Nephron (organoid): ENCODE measurements around the gene CHCHD6.

ENCODE experiments used
- H3K27ac Mint-ChIP-seq, 3 experiments: 2 replicates each; pipeline ENCODE4 v1.8.0; 2020; ENCODE audit warnings: mixed read lengths in 3 of 3, mild to moderate bottlenecking in 2 of 3, moderate library complexity in 1 of 3
- H3K27me3 Mint-ChIP-seq: 2 replicates; pipeline ENCODE4 v1.8.0; 2021; ENCODE audit warnings: low read depth, mild to moderate bottlenecking, moderate library complexity, mixed read lengths
- H3K36me3 Mint-ChIP-seq: 2 replicates; pipeline ENCODE4 v1.8.0; 2020; ENCODE audit warnings: low read depth, mixed read lengths
- H3K4me1 Mint-ChIP-seq: 2 replicates; pipeline ENCODE4 v1.8.0; 2020; ENCODE audit warnings: mixed read lengths
- H3K4me3 Mint-ChIP-seq, 3 experiments: 2 replicates each; pipeline ENCODE4 v1.8.0; 2020; ENCODE audit warnings: mild to moderate bottlenecking in 3 of 3, mixed read lengths in 3 of 3, moderate library complexity in 2 of 3
- H3K9me3 Mint-ChIP-seq: 2 replicates; pipeline ENCODE4 v1.8.0; 2020; ENCODE audit warnings: mixed read lengths
- TF ChIP-seq, protein P1 (sequence below), 3 experiments: fragments of 200-600 bp; sonication (generic); IDR thresholded peaks; one replicate each; pipeline ENCODE4 v1.5.0; 2021; ENCODE audit warnings: antibody characterized with exemption in 3 of 3; ENCODE audit not compliant: unreplicated experiment in 3 of 3

CHCHD6 gene

DNA sequence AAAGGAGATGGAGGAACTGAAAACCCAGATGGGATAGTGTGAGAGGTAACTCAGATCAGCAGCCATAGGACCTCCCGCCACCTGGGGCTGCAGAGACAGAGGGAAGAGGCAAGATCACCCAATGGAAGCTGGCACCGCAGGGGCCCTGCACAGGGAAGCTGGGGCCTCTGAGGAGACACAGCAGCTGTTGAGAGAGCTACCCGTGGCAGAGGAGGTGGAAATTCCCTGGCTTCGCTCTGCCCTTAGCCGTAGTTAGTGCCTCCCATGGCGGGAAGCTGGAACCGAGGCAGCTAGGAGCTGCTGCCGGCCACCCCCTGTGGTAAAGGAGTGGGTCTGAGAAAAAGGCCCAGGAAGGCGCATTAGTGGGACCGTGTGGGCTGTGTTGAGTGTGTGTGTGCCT, 260.9 kb downstream of the CHCHD6 start:
- no peak overlapping the region for H3K27ac Mint-ChIP-seq
- H3K36me3 Mint-ChIP-seq = no peaks in the 10 kb centered on the region
- H3K4me1 Mint-ChIP-seq = peaks cover 30% of the 10 kb centered on the region
- no peaks in the 10 kb centered on the region for H3K9me3 Mint-ChIP-seq
- H3K4me3 Mint-ChIP-seq = no peak overlapping the region
- no peaks in the 10 kb centered on the region for H3K27me3 Mint-ChIP-seq
- TF ChIP-seq, protein P1, sequence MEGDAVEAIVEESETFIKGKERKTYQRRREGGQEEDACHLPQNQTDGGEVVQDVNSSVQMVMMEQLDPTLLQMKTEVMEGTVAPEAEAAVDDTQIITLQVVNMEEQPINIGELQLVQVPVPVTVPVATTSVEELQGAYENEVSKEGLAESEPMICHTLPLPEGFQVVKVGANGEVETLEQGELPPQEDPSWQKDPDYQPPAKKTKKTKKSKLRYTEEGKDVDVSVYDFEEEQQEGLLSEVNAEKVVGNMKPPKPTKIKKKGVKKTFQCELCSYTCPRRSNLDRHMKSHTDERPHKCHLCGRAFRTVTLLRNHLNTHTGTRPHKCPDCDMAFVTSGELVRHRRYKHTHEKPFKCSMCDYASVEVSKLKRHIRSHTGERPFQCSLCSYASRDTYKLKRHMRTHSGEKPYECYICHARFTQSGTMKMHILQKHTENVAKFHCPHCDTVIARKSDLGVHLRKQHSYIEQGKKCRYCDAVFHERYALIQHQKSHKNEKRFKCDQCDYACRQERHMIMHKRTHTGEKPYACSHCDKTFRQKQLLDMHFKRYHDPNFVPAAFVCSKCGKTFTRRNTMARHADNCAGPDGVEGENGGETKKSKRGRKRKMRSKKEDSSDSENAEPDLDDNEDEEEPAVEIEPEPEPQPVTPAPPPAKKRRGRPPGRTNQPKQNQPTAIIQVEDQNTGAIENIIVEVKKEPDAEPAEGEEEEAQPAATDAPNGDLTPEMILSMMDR (IDR thresholded peaks at IDR 0.05; ENCODE audit: unreplicated experiment in 3 of 3) = no peak

- Mint-ChIP-seq H3K4me1 (peaks cover 25% of the 10 kb centered on the region), H3K27ac (no peak overlapping the region), H3K9me3 (no peaks in the 10 kb centered on the region), H3K27me3 (no peaks in the 10 kb centered on the region), H3K4me3 (no peak overlapping the region), H3K36me3 (no peaks in the 10 kb centered on the region)
- TF ChIP-seq, protein P1 (IDR thresholded peaks at IDR 0.05; ENCODE audit: unreplicated experiment in 3 of 3) = no peak
Observed at GRCh38 chr3:126965526-126966080, 261.6 kb downstream of the CHCHD6 start.

DNA sequence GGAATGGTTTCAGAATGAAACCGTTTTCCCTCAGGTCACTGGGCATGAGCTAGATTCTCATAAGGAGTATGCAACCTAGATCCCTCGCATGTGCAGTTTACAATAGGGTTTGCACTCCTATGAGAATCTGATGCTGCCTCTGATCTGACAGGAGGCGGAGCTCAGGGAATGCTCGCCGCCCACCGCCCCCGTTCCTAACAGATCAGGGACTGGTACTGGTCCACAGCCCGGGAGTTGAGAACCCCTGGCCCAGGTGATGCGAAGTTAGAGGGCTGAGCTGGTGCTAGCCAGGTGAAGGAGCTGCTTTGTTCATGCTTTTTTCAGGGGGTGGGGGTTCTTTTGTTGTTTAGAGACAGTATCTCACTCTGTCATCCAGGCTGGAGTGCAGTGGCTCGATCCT, 263.3 kb downstream of the CHCHD6 start:
- Mint-ChIP-seq H3K4me1 (peaks cover 25% of the 10 kb centered on the region), H3K27me3 (no peaks in the 10 kb centered on the region), H3K36me3 (no peaks in the 10 kb centered on the region), H3K4me3 (no peak overlapping the region), H3K9me3 (no peaks in the 10 kb centered on the region), H3K27ac (no peak overlapping the region)
- TF ChIP-seq, protein P1 (IDR thresholded peaks at IDR 0.05; ENCODE audit: unreplicated experiment in 3 of 3) = no peak

DNA sequence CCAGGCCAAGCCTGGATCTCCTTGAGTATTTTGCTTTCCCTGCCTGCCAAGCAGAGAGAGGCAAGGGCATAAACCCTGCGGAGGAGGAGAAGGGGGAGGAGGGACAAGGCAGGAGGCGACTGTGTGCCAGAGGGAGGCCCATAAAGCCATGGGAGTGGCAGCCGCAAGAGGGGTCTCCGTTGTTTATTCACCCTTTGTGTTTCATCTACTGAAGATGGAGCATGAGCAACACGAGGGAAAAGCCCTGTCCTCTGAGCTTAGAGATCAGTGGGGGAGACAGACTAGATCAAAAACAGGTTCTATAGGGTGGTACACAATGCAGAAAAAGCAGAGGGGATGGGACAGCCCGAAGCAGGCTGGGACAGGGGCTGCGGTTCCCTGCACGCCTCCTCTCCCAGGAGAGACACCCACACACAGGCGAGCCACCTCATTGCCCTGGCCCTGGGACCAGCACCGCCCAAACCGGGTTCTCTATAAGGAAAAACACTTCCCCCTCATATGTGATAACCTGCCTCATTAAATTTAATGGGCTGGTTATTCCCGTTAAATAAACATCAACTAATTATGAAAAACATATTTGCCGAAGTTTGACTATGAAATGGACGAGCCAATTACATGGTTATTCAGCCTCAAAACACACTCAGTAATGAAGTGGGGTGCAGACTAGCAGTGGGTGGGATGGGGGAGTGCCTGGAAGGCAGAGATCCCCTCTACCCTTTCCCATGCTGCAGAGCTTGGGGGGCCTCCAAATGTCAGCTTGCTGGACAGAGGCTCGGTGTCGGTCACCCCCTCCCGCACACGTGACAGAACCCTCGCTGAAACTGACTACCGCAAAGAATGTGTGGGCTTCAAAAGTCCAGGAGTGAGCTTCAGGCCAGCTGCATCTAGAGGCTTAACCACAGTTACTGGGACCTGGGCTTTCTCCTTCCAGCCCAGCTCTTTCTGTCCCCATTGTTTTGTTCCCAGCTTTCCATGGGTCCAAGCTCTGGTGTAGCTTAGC, 264.7 kb downstream of the CHCHD6 start:
- H3K27me3 Mint-ChIP-seq = no peaks in the 10 kb centered on the region
- H3K36me3 Mint-ChIP-seq = no peaks in the 10 kb centered on the region
- peak overlapping the region in 1 of 3 experiments; percentile 68 for H3K27ac Mint-ChIP-seq
- peaks cover 25% of the 10 kb centered on the region for H3K4me1 Mint-ChIP-seq
- TF ChIP-seq, protein P1 (IDR thresholded peaks at IDR 0.05; ENCODE audit: unreplicated experiment in 3 of 3) = no peak
- H3K9me3 Mint-ChIP-seq = peaks cover 3% of the 10 kb centered on the region
- H3K4me3 Mint-ChIP-seq = no peak overlapping the region

- H3K36me3 Mint-ChIP-seq = peaks cover under 1% of the 10 kb centered on the region
- H3K9me3 Mint-ChIP-seq = peaks cover 8% of the 10 kb centered on the region
- H3K4me3 Mint-ChIP-seq = no peak overlapping the region
- peaks cover 20% of the 10 kb centered on the region for H3K4me1 Mint-ChIP-seq
- peak overlapping the region in 1 of 3 experiments; percentile 68 for H3K27ac Mint-ChIP-seq
- TF ChIP-seq, protein P1 (IDR thresholded peaks at IDR 0.05; ENCODE audit: unreplicated experiment in 3 of 3) = no peak
- no peaks in the 10 kb centered on the region for H3K27me3 Mint-ChIP-seq
Observed at GRCh38 chr3:126969586-126969985, 265.5 kb downstream of the CHCHD6 start.
